ENCODE measurements around the gene MYO9B. TPM values are rescaled to one million over a fixed set of nuclear protein-coding genes. Genes with fewer than 3 reads are reported as not detected.

MYO9B gene
- total and polyA plus RNA-seq, 9 of the 15 experiments (the other 6 are each of a cell fraction or from before 2014, with no cell fraction given): 2.4 to 77.6 (median 23.0) TPM

- TF ChIP-seq ESRRA (IDR thresholded peaks at IDR 0.05; ENCODE audit: borderline replicate concordance, low read depth) (peak; percentile 67), REST (IDR thresholded peaks at IDR 0.05; ENCODE audit: borderline replicate concordance) (no peak), REST (CRISPR knock-in tag; IDR thresholded peaks at IDR 0.05; ENCODE audit: low read depth) (0 out of 2 replicates have a peak, but pooled peaks have one; percentile 46), ZNF551 (CRISPR knock-in tag; IDR thresholded peaks at IDR 0.05) (no peak), PCBP1 (IDR thresholded peaks at IDR 0.05; ENCODE audit: low read depth, low read length, poor library complexity, severe bottlenecking) (peak; percentile 78), ZNF41 (CRISPR knock-in tag; conservative IDR thresholded peaks at IDR 0.05) (no peak), ZNF324 (CRISPR knock-in tag; IDR thresholded peaks at IDR 0.05) (no peak), CREM (IDR thresholded peaks at IDR 0.05; ENCODE audit: low read depth) (peak; percentile 71), ADNP (tag; IDR thresholded peaks at IDR 0.05) (no peak), JUND (IDR thresholded peaks at IDR 0.05; ENCODE audit: borderline replicate concordance, low read depth, low read length) (peak; percentile 52; the same call in 1 of the 2 replicates), JUND (tag; IDR thresholded peaks at IDR 0.05; ENCODE audit: borderline replicate concordance, low read depth, low read length) (no peak; the same call in 2 of the 3 replicates), CAMTA2 (CRISPR knock-in tag; conservative IDR thresholded peaks at IDR 0.05) (no peak; the same call in 1 of the 2 replicates), SMARCC2 (IDR thresholded peaks at IDR 0.05; ENCODE audit: low read depth) (no peak; the same call in 1 of the 2 replicates), ELK3 (CRISPR knock-in tag; IDR thresholded peaks at IDR 0.05) (no peak)
These were observed 139.8 kb downstream of the MYO9B start, which contains the start of gene USE1 (continued) for GRCh38 chr19:17215127-17215971.
